ENCODE data around the gene TMEM190. TPM values are rescaled to one million over a fixed set of nuclear protein-coding genes. Genes with fewer than 3 reads are reported as not detected.

Gene TMEM190
- total RNA-seq, 4 donors from 2014 or later: 1.1 TPM; not detected in 3

DNA sequence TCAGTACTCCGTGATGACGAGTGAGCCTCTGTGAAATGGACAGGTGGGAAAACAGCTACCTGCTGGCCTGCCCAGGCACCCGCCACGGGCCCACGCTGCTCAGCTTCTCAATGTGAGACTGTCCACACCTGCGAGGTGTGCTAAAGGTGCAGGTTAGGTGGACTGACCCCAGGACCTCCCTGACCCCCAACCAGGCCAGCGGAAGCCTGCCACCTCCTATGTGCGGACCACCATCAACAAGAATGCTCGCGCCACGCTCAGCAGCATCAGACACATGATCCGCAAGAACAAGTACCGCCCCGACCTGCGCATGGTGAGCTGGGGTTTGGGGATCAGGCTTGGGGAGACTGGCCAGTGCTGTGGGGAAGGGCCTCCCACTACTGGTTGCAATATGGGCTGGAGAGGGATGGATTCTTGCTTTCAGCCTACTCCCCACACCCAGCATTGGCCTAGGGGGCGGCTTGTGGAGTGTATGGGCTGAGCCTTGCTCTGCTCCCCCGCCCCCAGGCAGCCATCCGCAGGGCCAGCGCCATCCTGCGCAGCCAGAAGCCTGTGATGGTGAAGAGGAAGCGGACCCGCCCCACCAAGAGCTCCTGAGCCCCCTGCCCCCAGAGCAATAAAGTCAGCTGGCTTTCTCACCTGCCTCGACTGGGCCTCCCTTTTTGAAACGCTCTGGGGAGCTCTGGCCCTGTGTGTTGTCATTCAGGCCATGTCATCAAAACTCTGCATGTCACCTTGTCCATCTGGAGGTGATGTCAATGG is 11.3 kb downstream of the TMEM190 start:
- peak overlapping the region in 1 of 2 donors; percentile 70 for H3K4me3 ChIP-seq

DNA sequence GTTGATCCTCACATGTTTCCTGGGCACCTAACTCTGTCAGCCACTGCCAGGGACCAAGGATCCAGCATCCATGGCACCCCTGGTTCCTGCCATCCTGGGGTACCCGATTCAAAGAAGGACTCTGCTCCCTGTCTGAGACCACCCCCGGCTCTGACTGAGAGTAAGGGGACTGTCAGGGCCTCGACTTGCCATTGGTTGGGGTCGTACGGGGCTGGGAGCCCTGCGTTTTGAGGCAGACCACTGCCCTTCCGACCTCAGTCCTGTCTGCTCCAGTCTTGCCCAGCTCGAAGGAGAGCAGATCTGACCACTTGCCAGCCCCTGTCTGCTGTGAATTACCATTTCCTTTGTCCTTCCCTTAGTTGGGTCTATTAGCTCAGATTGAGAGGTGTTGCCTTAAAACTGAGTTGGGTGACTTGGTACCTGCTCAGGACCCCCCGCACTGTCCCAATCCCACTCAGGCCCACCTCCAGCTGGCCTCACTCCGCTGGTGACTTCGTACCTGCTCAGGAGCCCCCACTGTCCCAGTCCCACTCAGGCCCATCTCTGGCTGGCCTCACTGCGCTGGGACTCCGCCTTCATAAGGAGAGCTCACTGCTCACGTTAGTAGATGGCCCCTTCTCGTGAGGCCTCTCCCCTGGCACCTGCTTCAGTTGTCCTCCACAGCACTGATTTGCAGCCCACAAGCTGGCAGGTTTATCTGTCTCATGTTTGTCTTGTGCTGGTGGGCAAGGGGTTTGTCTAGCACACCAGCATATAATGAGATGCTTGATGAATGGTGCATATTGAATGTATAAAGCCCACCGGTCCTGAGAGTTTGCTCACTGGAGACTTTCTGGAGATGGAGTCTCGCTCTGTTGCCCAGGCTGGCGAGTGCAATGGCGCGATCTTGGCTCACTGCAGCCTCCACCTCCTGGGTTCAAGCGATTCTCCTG is 13.0 kb downstream of the TMEM190 start:
- Histone ChIP-seq H3K4me3 (no peak overlapping the region), H3K36me3 (no peaks in the 10 kb centered on the region), H3K9me3 (no peaks in the 10 kb centered on the region), H3K27ac (no peak overlapping the region), H3K27me3 (no peaks in the 10 kb centered on the region), H3K4me1 (peaks cover 12 to 25% of the 10 kb centered on the region in 2 donors)
- intact Hi-C loops (cut with DNase I; ENCODE audit: low total_unique reads): no loop called here
- no peak for DNase-seq
- TF ChIP-seq, protein P1, sequence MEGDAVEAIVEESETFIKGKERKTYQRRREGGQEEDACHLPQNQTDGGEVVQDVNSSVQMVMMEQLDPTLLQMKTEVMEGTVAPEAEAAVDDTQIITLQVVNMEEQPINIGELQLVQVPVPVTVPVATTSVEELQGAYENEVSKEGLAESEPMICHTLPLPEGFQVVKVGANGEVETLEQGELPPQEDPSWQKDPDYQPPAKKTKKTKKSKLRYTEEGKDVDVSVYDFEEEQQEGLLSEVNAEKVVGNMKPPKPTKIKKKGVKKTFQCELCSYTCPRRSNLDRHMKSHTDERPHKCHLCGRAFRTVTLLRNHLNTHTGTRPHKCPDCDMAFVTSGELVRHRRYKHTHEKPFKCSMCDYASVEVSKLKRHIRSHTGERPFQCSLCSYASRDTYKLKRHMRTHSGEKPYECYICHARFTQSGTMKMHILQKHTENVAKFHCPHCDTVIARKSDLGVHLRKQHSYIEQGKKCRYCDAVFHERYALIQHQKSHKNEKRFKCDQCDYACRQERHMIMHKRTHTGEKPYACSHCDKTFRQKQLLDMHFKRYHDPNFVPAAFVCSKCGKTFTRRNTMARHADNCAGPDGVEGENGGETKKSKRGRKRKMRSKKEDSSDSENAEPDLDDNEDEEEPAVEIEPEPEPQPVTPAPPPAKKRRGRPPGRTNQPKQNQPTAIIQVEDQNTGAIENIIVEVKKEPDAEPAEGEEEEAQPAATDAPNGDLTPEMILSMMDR (IDR thresholded peaks at IDR 0.05): no peak
- no peak for TF ChIP-seq POLR2A (IDR thresholded peaks at IDR 0.05)

More for the DNA sequence above, 11.3 kb downstream of the TMEM190 start:
- DNase-seq: no peak
- Histone ChIP-seq H3K4me1 (peaks cover 17 to 30% of the 10 kb centered on the region in 2 donors), H3K27me3 (no peaks in the 10 kb centered on the region), H3K27ac (no peak overlapping the region), H3K9me3 (no peaks in the 10 kb centered on the region), H3K36me3 (no peaks in the 10 kb centered on the region)
- intact Hi-C loops (cut with DNase I; ENCODE audit: low total_unique reads): no loop called here
- TF ChIP-seq, protein P1 (IDR thresholded peaks at IDR 0.05): no peak
- no peak for TF ChIP-seq POLR2A (IDR thresholded peaks at IDR 0.05)

DNA sequence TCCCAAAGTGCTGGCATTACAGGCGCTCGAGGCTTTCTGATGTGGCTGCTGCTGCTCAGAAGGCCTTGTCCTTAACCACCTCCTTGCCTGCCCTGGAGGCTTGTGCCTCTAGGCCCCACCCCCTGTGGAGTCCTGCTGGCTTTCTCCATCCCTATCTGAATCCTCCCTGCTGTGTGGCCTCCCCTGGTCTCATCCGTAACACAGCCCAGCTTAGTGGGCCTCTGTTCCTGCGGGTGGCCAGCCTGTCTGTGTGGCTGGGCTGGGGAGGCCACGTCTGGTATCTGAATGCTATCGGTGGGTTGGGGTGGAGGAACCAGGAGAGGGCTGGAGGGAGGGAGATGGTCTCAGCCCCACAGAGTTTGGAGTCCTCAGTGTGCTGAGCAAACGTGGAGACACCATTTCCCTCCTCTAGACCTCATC is 13.8 kb downstream of the TMEM190 start:
- no peak overlapping the region for H3K27ac ChIP-seq
- TF ChIP-seq, protein P1 (IDR thresholded peaks at IDR 0.05): no peak
- TF ChIP-seq POLR2A (IDR thresholded peaks at IDR 0.05): no peak
- DNase-seq: no peak
- H3K9me3 ChIP-seq: no peaks in the 10 kb centered on the region
- H3K4me1 ChIP-seq: peaks cover 12 to 22% of the 10 kb centered on the region in 2 donors
- H3K27me3 ChIP-seq: no peaks in the 10 kb centered on the region
- intact Hi-C loops (cut with DNase I; ENCODE audit: low total_unique reads): no loop called here
- H3K4me3 ChIP-seq: no peak overlapping the region
- no peaks in the 10 kb centered on the region for H3K36me3 ChIP-seq

DNA sequence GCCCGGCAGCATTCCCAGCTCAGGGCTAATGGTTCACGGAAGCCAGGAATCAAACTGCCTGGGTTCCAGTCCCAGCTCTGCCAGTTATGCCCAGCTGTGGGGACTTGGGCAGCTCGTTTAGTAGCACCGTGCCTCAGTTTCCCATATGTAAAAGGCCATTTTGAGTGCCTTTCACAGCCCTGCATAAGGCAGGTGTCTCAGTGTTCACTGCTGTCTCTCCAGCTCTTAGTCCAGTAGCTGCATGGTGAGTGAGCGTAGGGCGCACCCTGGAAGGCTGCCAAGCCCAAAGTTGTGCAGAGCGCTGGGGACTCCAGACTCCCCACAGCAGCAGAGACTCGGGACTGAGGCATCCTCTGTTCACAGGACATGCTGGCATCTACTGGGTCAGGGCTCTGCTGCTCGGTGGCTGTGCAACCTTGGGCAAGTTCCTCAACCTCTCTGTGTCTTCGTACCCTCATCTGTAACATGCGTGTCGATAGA is 14.6 kb downstream of the TMEM190 start:
- H3K27ac ChIP-seq: no peak overlapping the region
- intact Hi-C loops (cut with DNase I; ENCODE audit: low total_unique reads): no loop called here

More for the DNA sequence above, 14.6 kb downstream of the TMEM190 start:
- H3K36me3 ChIP-seq: no peaks in the 10 kb centered on the region
- no peak for DNase-seq
- no peaks in the 10 kb centered on the region for H3K9me3 ChIP-seq
- TF ChIP-seq POLR2A (IDR thresholded peaks at IDR 0.05): no peak
- TF ChIP-seq, protein P1 (IDR thresholded peaks at IDR 0.05): no peak
- H3K4me1 ChIP-seq: peaks cover 12 to 22% of the 10 kb centered on the region in 2 donors
- H3K4me3 ChIP-seq: no peak overlapping the region
- no peaks in the 10 kb centered on the region for H3K27me3 ChIP-seq
